Naive thymus-derived CD4-positive, alpha-beta T cell (primary cell): ENCODE data around the gene RAVER1. TPM values are rescaled to one million over a fixed set of nuclear protein-coding genes. Genes with fewer than 3 reads are reported as not detected.

Experiments
- ATAC-seq: fragments of 150-1000 bp; cut with Tn5 transposase; 2 replicates; pipeline ENCODE4 v1.10.0; 2021; ENCODE audit warnings: mild to moderate bottlenecking, moderate library complexity
- CTCF ChIA-PET: fragments of 350-600 bp; sonication (Branson Sonifier 250); formaldehyde crosslinking; loops from one replicate; lab custom pipeline; 2021; ENCODE audit warnings: antibody characterized with exemption; lab: Charles Lee
- POLR2A ChIA-PET: fragments of 350-600 bp; sonication (Branson Sonifier 250); formaldehyde crosslinking; loops from one replicate; lab custom pipeline; 2021; ENCODE audit warnings: antibody characterized with exemption, inconsistent platforms; lab: Charles Lee
- DNase-seq, 9 donors: peaks; one replicate each; pipeline versions ENCODE4 v3.0.0 to v3.0.0-alpha.2; 2020 to 2022; ENCODE audit warnings: mixed read lengths in 1 of 9
- H3K27ac ChIP-seq: one replicate; pipeline ENCODE4 v1.7.0; 2013; ENCODE audit warnings: mild to moderate bottlenecking, low read depth, low read length, moderate library complexity
- H3K27me3 ChIP-seq, 2 donors: one replicate each; pipeline ENCODE4 v1.7.0; 2013; ENCODE audit warnings: low read length in 2 of 2, mild to moderate bottlenecking in 2 of 2, moderate library complexity in 2 of 2; ENCODE audit not compliant: control insufficient read depth in 2 of 2, insufficient read depth in 2 of 2
- H3K36me3 ChIP-seq, 3 experiments: 1 replicate in 2 of 3; 2 replicates in 1 of 3; pipeline ENCODE4 v1.7.0; 2013; ENCODE audit warnings: low read length in 3 of 3, mild to moderate bottlenecking in 3 of 3, moderate library complexity in 1 of 3; ENCODE audit not compliant: insufficient read depth in 3 of 3, control insufficient read depth in 2 of 3
- H3K4me1 ChIP-seq, 2 donors: one replicate each; pipeline ENCODE4 v1.7.0; 2013; ENCODE audit warnings: low read length in 2 of 2, mild to moderate bottlenecking in 2 of 2, moderate library complexity in 1 of 2; ENCODE audit not compliant: control insufficient read depth in 2 of 2, insufficient read depth in 2 of 2
- H3K4me3 ChIP-seq: 2 replicates; pipeline ENCODE4 v1.7.0; 2013; ENCODE audit warnings: mild to moderate bottlenecking, low read length
- H3K9me3 ChIP-seq, 3 experiments: 1 replicate in 2 of 3; 2 replicates in 1 of 3; pipeline ENCODE4 v1.7.0; 2013; ENCODE audit warnings: low read length in 3 of 3; ENCODE audit not compliant: control insufficient read depth in 2 of 3
- H3K27ac Mint-ChIP-seq, 9 donors: one replicate each; pipeline ENCODE4 v1.8.0; 2020 to 2022; ENCODE audit warnings: mixed read lengths in 9 of 9, mild to moderate bottlenecking in 8 of 9, moderate library complexity in 5 of 9, inconsistent platforms in 2 of 9
- H3K27me3 Mint-ChIP-seq, 5 donors: one replicate each; pipeline ENCODE4 v1.8.0; 2021 to 2022; ENCODE audit warnings: mixed read lengths in 5 of 5, mild to moderate bottlenecking in 1 of 5
- H3K36me3 Mint-ChIP-seq, 5 donors: one replicate each; pipeline ENCODE4 v1.8.0; 2020 to 2022; ENCODE audit warnings: mixed read lengths in 5 of 5, mild to moderate bottlenecking in 3 of 5, inconsistent platforms in 1 of 5
- H3K4me1 Mint-ChIP-seq, 7 donors: one replicate each; pipeline ENCODE4 v1.8.0; 2020 to 2022; ENCODE audit warnings: mixed read lengths in 7 of 7, mild to moderate bottlenecking in 3 of 7, inconsistent platforms in 1 of 7
- H3K4me3 Mint-ChIP-seq, 10 donors: one replicate each; pipeline ENCODE4 v1.8.0; 2020 to 2022; ENCODE audit warnings: mild to moderate bottlenecking in 10 of 10, mixed read lengths in 10 of 10, moderate library complexity in 6 of 10, inconsistent platforms in 2 of 10
- H3K9me3 Mint-ChIP-seq, 11 donors: one replicate each; pipeline ENCODE4 v1.8.0; 2020 to 2022; ENCODE audit warnings: mixed read lengths in 11 of 11, mild to moderate bottlenecking in 4 of 11, inconsistent platforms in 1 of 11, moderate library complexity in 1 of 11
- intact Hi-C, 2 donors: fragments of 100-400 bp; cut with micrococcal nuclease; formaldehyde crosslinking; loops; one replicate each; pipeline ENCODE4 v1.15.1; 2023
- polyA plus RNA-seq, 2 donors: library from polyadenylated mRNA; unstranded; fragments of 300-500 nt; fragmentation: Illumina TruSeq; gene quantifications; one replicate each; pipeline ENCODE4 v1.2.3, GENCODE V29; 2021
- total RNA-seq, 6 experiments: library from RNA in 5 of 6; stranded (reverse) in 5 of 6; gene quantifications; 1 replicate in 5 of 6; 2 replicates in 1 of 6; pipeline ENCODE4 v1.2.3 and lab custom pipeline; 2021 to 2026

The RAVER1 gene
- total and polyA plus RNA-seq, 7 experiments from 2014 or later = 15.6 to 81.1 (median 49.6) TPM

DNA sequence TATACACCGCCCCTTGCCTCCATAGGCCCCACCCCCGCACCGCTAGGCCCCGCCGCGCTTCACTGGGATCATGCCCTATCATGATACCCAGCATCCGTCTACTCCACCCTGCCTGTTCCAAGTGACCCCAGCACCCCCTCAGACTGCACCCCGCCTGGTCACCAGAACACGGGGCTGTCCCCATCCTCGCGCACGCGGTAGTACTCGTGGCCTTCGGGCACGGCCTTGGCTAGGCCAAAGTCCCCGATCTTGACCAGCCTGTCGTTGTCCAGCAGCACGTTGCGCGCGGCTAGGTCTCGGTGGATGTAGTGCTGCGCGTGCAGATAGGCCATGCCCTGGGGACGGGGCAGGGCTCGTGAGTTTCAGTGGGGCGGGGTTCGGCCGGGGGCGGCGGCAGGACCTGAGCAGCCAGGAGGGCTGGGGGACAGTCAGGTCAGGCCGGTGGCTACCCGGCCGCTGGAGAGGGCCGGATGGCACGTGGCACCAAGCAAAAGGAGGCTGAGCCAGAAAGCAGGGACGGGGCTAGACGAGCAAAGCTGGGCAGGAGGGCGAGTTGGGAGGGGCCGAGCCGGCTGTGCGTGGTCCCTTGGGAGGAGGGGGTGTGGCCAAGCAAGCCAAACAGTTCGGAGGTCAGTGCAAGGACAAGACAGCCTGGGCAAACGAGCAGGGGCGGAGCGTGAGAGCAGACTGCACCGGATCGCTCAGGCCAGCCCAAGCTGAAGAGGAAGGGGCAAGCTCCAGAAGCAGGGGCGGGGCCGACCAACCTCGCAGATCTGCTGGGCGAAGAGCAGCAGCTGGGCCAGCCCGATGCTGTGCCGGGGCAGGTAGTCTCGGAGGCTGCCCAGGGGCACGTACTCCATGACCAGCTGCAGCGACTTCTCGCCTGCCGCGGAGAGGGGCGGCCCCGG is 19.7 kb upstream of the RAVER1 start:
- H3K27ac ChIP-seq = no peak overlapping the region
- H3K36me3 Mint-ChIP-seq = peaks cover 0 to 20% (median 7%) of the 10 kb centered on the region in 5 donors
- no peaks in the 10 kb centered on the region for H3K27me3 ChIP-seq
- no peaks in the 10 kb centered on the region for H3K9me3 Mint-ChIP-seq
- no peak overlapping the region for H3K4me3 Mint-ChIP-seq
- DNase-seq = no peak
- no peaks in the 10 kb centered on the region for H3K4me1 ChIP-seq
- intact Hi-C loops = no loop called here
- H3K4me1 Mint-ChIP-seq = peaks cover 0 to 3% (median 0%) of the 10 kb centered on the region in 7 donors
- H3K27me3 Mint-ChIP-seq = no peaks in the 10 kb centered on the region
- ChIA-PET CTCF (no interaction called here), POLR2A (interaction anchor here (1.0 kb wide), 1 partner anchor 82 kb away, joined by 3 read pairs; the partner anchor contains the start of gene ICAM1)
- ATAC-seq = no peak
- no peak overlapping the region for H3K4me3 ChIP-seq
- H3K27ac Mint-ChIP-seq = no peak overlapping the region
- peaks cover 0 to 71% (median 13%) of the 10 kb centered on the region in 3 experiments for H3K36me3 ChIP-seq
- no peaks in the 10 kb centered on the region for H3K9me3 ChIP-seq

DNA sequence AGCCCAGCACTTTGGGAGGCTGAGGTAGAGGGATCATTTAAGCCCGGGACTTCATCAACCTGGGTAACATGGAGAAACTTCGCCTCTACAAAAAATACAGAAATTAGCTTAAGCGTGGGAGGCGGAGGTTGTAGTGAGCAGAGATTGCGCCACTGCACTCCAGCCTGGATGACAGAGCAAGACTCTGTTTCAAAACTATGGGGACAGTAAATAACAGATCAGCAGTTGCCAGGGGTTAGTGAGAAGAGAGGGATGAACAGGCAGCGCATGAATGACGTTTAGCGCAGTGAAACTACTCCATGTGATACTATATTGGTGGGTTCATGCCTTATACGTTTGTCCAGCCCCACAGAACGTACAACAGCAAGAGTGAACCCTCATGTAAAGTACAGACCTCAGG is 13.2 kb upstream of the RAVER1 start:
- no peaks in the 10 kb centered on the region for H3K4me1 Mint-ChIP-seq
- no peaks in the 10 kb centered on the region for H3K27me3 Mint-ChIP-seq
- H3K4me3 ChIP-seq = no peak overlapping the region
- no peaks in the 10 kb centered on the region for H3K27me3 ChIP-seq
- no peaks in the 10 kb centered on the region for H3K4me1 ChIP-seq
- POLR2A ChIA-PET = interaction anchor here (2.5 kb wide), 1 partner anchor 13 kb away, joined by 11 read pairs; the partner anchor contains the start of gene RAVER1
- ATAC-seq = peak; percentile 88
- CTCF ChIA-PET = no interaction called here
- no peaks in the 10 kb centered on the region for H3K9me3 ChIP-seq
- H3K4me3 Mint-ChIP-seq = no peak overlapping the region
- no peak overlapping the region for H3K27ac ChIP-seq
- DNase-seq = no peak
- H3K36me3 ChIP-seq = peaks cover 0 to 12% (median under 1%) of the 10 kb centered on the region in 3 experiments
- intact Hi-C loops = no loop called here
- H3K36me3 Mint-ChIP-seq = peaks cover 0 to 5% (median 0%) of the 10 kb centered on the region in 5 donors
- no peak overlapping the region for H3K27ac Mint-ChIP-seq
- no peaks in the 10 kb centered on the region for H3K9me3 Mint-ChIP-seq

DNA sequence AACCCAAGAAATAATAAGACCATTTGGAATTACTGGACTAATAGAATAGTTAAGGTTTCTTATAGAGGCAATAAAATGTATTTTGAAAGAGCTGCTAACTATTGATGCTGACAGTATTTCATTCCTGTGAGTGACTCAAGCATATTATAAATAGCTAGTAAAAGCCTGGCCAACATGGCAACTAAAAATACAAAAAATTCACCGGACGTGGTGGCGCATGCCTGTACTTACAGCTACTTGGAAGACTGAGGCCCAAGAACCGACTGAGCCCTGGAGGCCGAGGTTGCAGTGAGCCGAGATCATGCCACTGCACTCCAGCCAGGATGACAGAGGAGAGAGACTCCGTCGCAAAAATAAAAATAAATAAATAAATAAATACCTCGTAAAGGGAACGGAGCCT is 11.5 kb upstream of the RAVER1 start:
- Histone ChIP-seq H3K36me3 (no peaks in the 10 kb centered on the region), H3K27me3 (no peaks in the 10 kb centered on the region), H3K27ac (no peak overlapping the region), H3K9me3 (no peaks in the 10 kb centered on the region), H3K4me1 (peaks cover 6 to 11% of the 10 kb centered on the region in 2 donors), H3K4me3 (no peak overlapping the region)
- peaks cover 0 to 12% (median 9%) of the 10 kb centered on the region in 7 donors for H3K4me1 Mint-ChIP-seq
- intact Hi-C loops = no loop called here
- H3K36me3 Mint-ChIP-seq = no peaks in the 10 kb centered on the region
- DNase-seq (no peak), ATAC-seq (no peak)
- H3K4me3 Mint-ChIP-seq = no peak overlapping the region
- no peak overlapping the region for H3K27ac Mint-ChIP-seq
- no peaks in the 10 kb centered on the region for H3K9me3 Mint-ChIP-seq
- POLR2A ChIA-PET = interaction anchor here (0.7 to 2.5 kb wide), 3 partner anchors 11 to 17 kb away, joined by 3 to 11 read pairs (median 4); partner anchors contain the start of gene RAVER1
- CTCF ChIA-PET = interaction anchor here (1.1 kb wide), 1 partner anchor 26 kb away, joined by 3 read pairs; no protein-coding TSS in a partner anchor
- no peaks in the 10 kb centered on the region for H3K27me3 Mint-ChIP-seq

DNA sequence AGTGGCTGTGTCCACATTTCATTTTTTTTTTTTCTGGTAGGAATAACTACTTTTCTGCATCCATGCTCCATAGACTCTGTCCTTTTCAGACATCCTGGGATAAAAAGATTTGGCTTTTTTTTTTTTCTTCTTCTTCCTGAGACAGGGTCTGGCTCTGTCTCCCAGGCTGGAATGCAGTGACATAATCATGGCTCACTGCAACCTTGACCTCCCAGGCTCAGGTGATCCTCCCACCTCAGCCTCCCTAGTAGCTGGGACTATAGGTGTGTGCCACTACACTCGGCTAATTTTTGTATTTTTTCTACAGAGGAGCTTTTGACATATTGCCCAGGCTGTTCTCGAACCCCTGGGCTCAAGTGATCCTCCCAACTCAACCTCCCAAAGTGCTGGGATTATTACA is 10.2 kb upstream of the RAVER1 start:
- ChIA-PET POLR2A (interaction anchor here (1.2 kb wide), 1 partner anchor 24 kb away, joined by 3 read pairs; no protein-coding TSS in a partner anchor), CTCF (interaction anchor here (0.6 kb wide), 2 partner anchors 85 to 410 kb away, joined by 3 to 4 read pairs; no protein-coding TSS in a partner anchor)
- no peaks in the 10 kb centered on the region for H3K9me3 ChIP-seq
- peaks cover 15 to 16% of the 10 kb centered on the region in 2 donors for H3K4me1 ChIP-seq
- H3K4me1 Mint-ChIP-seq = peaks cover 8 to 25% (median 22%) of the 10 kb centered on the region in 7 donors
- H3K27ac ChIP-seq = no peak overlapping the region
- ATAC-seq (no peak), DNase-seq (no peak)
- H3K4me3 ChIP-seq = no peak overlapping the region
- no peaks in the 10 kb centered on the region for H3K36me3 ChIP-seq
- H3K27ac Mint-ChIP-seq = peak overlapping the region in 1 of 9 donors; percentile 65
- no peaks in the 10 kb centered on the region for H3K9me3 Mint-ChIP-seq
- H3K4me3 Mint-ChIP-seq = peak overlapping the region in 1 of 10 donors; percentile 48
- intact Hi-C loops = no loop called here
- H3K27me3 ChIP-seq = no peaks in the 10 kb centered on the region
- H3K36me3 Mint-ChIP-seq = peaks cover 0 to under 1% (median 0%) of the 10 kb centered on the region in 5 donors
- no peaks in the 10 kb centered on the region for H3K27me3 Mint-ChIP-seq

DNA sequence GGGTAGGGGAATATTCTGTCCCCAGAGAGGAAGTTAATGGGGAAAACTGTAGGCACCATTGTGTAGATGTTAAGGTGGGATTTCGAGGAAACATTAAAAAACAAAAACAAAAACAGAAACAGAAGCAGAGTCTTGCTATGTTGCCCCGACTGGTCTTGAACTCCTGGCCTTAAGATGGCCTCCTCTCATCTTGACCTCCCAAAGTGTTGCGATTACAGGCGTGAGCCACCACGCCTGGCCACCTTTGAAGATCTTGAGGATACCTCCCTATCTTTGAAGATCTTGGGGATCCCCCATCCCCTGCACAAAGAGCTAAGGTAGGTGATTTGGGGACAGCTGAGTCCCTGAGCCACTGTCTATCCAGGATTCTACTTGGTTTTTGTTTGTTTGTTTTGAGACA is 6.6 kb upstream of the RAVER1 start:
- intact Hi-C loops = loop anchor here in 1 of 2 donors (1.0 kb wide), 1 partner anchor 71 kb away; no protein-coding TSS in a partner anchor
- Mint-ChIP-seq H3K4me3 (peak overlapping the region; percentile 93 to 100 (median 98)), H3K36me3 (peaks cover 0 to 3% (median 0%) of the 10 kb centered on the region in 5 donors), H3K9me3 (no peaks in the 10 kb centered on the region), H3K27me3 (no peaks in the 10 kb centered on the region), H3K4me1 (peaks cover 11 to 41% (median 30%) of the 10 kb centered on the region in 7 donors), H3K27ac (peak overlapping the region; percentile 65 to 98 (median 95))
- POLR2A ChIA-PET = no interaction called here
- Histone ChIP-seq H3K27ac (peak overlapping the region; percentile 80), H3K9me3 (no peaks in the 10 kb centered on the region), H3K4me3 (peak overlapping the region; percentile 57), H3K36me3 (peaks cover 0 to 14% (median 0%) of the 10 kb centered on the region in 3 experiments), H3K4me1 (peaks cover 17 to 25% of the 10 kb centered on the region in 2 donors), H3K27me3 (no peaks in the 10 kb centered on the region)
- DNase-seq (no peak), ATAC-seq (no peak)
- CTCF ChIA-PET = interaction anchor here (0.6 to 1.1 kb wide), 2 partner anchors 17 to 49 kb away, joined by 4 read pairs; no protein-coding TSS in a partner anchor

DNA sequence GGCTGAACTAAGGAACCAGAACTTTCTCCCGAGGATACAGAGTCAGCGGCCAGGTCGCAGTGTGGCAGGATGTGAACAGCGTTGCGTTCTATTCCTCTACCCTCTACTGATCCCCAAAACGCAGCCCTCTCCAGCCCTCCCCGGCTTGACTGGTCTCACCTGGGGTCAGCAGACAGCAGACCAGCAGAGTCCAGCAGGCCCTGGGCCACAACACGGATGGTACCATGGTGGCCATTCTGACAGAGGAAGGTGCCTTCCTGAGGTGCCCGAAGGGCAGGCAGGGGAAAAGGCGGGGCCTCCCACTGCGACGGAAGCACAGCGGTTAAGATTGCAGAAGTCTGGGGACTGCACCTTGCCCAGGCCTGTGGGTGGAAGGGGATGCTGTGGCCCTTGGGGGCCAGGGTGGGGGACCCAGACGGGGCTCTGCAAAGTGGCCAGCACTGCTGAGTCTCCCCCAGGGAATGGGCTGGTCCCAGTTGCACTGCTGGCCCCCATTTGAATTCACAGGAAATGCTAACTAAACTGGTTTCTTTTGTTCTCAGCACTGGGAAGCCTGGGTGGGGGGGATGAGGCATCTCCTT is 6.1 kb upstream of the RAVER1 start, which contains the start of gene ICAM3:
Gene ICAM3 (minus strand): TSS at position 245 of the 581 bp plus-strand sequence. CDS start 10 bp downstream, at position 235.
- ATAC-seq = peak; percentile 96
- H3K4me1 Mint-ChIP-seq = peaks cover 11 to 46% (median 30%) of the 10 kb centered on the region in 7 donors
- intact Hi-C loops = loop anchor here in 1 of 2 donors (1.0 kb wide), 1 partner anchor 70 kb away; no protein-coding TSS in a partner anchor
- Histone ChIP-seq H3K27ac (peak within 1 kb of the TSS; percentile 80), H3K36me3 (peaks cover 0 to 19% (median 0%) of the 10 kb centered on the region in 3 experiments), H3K27me3 (no peaks in the 10 kb centered on the region), H3K9me3 (no peaks in the 10 kb centered on the region), H3K4me1 (peaks cover 17 to 25% of the 10 kb centered on the region in 2 donors), H3K4me3 (peak within 1 kb of the TSS; percentile 57)
- peak; percentile 47 to 73 (median 56) for DNase-seq
- no peaks in the 10 kb centered on the region for H3K27me3 Mint-ChIP-seq
- H3K36me3 Mint-ChIP-seq = peaks cover 0 to 6% (median 0%) of the 10 kb centered on the region in 5 donors
- peak within 1 kb of the TSS; percentile 93 to 100 (median 98) for H3K4me3 Mint-ChIP-seq
- H3K27ac Mint-ChIP-seq = peak within 1 kb of the TSS; percentile 89 to 98 (median 96)
- no peaks in the 10 kb centered on the region for H3K9me3 Mint-ChIP-seq
- POLR2A ChIA-PET = no interaction called here
- CTCF ChIA-PET = no interaction called here
